Peyer's patch (tissue), 4 donors: ENCODE results near the gene NOX5. TPM values are rescaled to one million over a fixed set of nuclear protein-coding genes. Genes with fewer than 3 reads are reported as not detected.
A peak's percentile ranks its signal among the peaks of the same experiment; 100 is the strongest.

Experiments used
- DNase-seq, 3 donors: peaks; one replicate each; pipeline ENCODE4 v3.0.0-alpha.2; 2017 to 2019
- H3K27ac ChIP-seq, 4 donors: fragments of 200-600 bp; sonication (generic); one replicate each; pipeline ENCODE4 v1.5.1; 2016 to 2019
- H3K27me3 ChIP-seq, 2 donors: fragments of 200-600 bp; sonication (generic); one replicate each; pipeline ENCODE4 v1.5.1; 2019
- H3K36me3 ChIP-seq, 3 donors: fragments of 200-600 bp; sonication (generic); one replicate each; pipeline ENCODE4 v1.5.1; 2016 to 2019
- H3K4me1 ChIP-seq, 4 donors: fragments of 200-600 bp; sonication (generic); one replicate each; pipeline ENCODE4 v1.5.1; 2016 to 2019
- H3K4me3 ChIP-seq, 4 donors: fragments of 200-600 bp; sonication (generic); 1 replicate in 3 of 4; 2 replicates in 1 of 4; pipeline ENCODE4 v1.5.1; 2016 to 2019; ENCODE audit warnings: mild to moderate bottlenecking in 1 of 4
- H3K9me3 ChIP-seq, 4 donors: fragments of 200-600 bp; sonication (generic); one replicate each; pipeline ENCODE4 v1.5.1; 2016 to 2019; ENCODE audit warnings: mild to moderate bottlenecking in 1 of 4
- POLR2A ChIP-seq, 2 donors: fragments of 450-650 bp; IDR thresholded peaks; one replicate each; pipeline ENCODE4 v1.5.1; 2017; ENCODE audit warnings: antibody characterized with exemption in 2 of 2, mild to moderate bottlenecking in 2 of 2, moderate library complexity in 2 of 2
- total RNA-seq, 4 donors: library from RNA; depleted of rRNA; stranded (reverse); fragments of >200 nt; gene quantifications; one replicate each; pipeline ENCODE4 v1.1.0, GENCODE V29; 2016
- TF ChIP-seq, protein P1 (sequence below), 6 experiments: fragments of 450-650 bp in 4 of 6; fragments of 200-600 bp in 2 of 6; sonication (generic) in 1 of 6; IDR thresholded peaks; one replicate each; pipeline ENCODE4 v1.5.1; 2017 to 2019; ENCODE audit warnings: antibody characterized with exemption in 6 of 6, mild to moderate bottlenecking in 3 of 6, moderate library complexity in 1 of 6

NOX5 gene
- total RNA-seq, 4 donors from 2014 or later = 0.13 to 5.0 TPM; not detected in 2

DNA sequence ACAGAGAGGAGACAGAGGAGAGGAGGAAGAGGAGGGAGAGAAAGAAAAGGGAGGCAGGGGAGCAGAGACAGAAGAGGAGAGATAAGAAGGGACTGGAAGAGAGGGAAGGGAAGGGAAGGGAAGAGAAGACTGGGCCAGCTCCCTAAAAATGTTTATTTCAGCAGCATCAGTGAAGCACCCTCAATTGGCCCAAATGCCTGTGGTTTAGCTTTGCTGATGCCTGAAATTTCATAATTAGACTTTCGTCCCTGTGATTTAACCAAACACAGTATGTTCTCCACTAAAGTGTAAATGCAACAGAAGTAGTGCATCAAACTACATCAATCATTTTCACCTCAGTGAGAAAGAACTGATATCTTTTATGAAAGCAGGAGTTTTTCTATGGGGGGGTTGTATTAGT, 55.9 kb downstream of the NOX5 start:
- H3K27me3 ChIP-seq = no peaks in the 10 kb centered on the region
- no peak overlapping the region for H3K4me3 ChIP-seq
- no peaks in the 10 kb centered on the region for H3K36me3 ChIP-seq
- H3K27ac ChIP-seq = no peak overlapping the region
- peaks cover 0 to 7% (median 0%) of the 10 kb centered on the region in 4 donors for H3K9me3 ChIP-seq
- H3K4me1 ChIP-seq = peaks cover 0 to 7% (median 0%) of the 10 kb centered on the region in 4 donors
- TF ChIP-seq, protein P1, sequence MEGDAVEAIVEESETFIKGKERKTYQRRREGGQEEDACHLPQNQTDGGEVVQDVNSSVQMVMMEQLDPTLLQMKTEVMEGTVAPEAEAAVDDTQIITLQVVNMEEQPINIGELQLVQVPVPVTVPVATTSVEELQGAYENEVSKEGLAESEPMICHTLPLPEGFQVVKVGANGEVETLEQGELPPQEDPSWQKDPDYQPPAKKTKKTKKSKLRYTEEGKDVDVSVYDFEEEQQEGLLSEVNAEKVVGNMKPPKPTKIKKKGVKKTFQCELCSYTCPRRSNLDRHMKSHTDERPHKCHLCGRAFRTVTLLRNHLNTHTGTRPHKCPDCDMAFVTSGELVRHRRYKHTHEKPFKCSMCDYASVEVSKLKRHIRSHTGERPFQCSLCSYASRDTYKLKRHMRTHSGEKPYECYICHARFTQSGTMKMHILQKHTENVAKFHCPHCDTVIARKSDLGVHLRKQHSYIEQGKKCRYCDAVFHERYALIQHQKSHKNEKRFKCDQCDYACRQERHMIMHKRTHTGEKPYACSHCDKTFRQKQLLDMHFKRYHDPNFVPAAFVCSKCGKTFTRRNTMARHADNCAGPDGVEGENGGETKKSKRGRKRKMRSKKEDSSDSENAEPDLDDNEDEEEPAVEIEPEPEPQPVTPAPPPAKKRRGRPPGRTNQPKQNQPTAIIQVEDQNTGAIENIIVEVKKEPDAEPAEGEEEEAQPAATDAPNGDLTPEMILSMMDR (IDR thresholded peaks at IDR 0.05) = no peak
- TF ChIP-seq POLR2A (IDR thresholded peaks at IDR 0.05) = no peak
- DNase-seq = no peak

DNA sequence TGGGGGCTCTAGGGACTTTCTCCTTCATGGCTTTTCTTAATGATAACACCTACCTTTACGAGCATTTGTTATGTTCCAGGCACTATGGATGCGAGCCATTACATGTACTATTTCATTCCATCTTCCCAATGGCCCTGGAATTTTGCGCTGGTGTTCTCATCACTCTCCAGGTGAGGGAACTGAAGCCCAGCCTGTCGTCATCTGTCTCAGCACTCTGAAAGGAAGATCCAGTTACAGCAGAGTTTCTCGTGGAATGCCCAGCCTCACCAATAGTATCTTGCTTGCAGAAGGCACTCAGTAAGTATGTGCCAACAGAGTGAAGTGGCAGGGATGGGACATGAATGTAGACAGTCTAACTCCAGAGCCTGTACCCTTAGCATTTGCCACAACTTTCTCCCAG, 56.8 kb downstream of the NOX5 start:
- Histone ChIP-seq H3K4me1 (peaks cover 0 to 7% (median 0%) of the 10 kb centered on the region in 4 donors), H3K9me3 (peaks cover 0 to 7% (median 0%) of the 10 kb centered on the region in 4 donors), H3K4me3 (no peak overlapping the region), H3K27me3 (no peaks in the 10 kb centered on the region), H3K27ac (no peak overlapping the region), H3K36me3 (no peaks in the 10 kb centered on the region)
- DNase-seq = no peak
- TF ChIP-seq, protein P1 (IDR thresholded peaks at IDR 0.05) = no peak
- no peak for TF ChIP-seq POLR2A (IDR thresholded peaks at IDR 0.05)

DNA sequence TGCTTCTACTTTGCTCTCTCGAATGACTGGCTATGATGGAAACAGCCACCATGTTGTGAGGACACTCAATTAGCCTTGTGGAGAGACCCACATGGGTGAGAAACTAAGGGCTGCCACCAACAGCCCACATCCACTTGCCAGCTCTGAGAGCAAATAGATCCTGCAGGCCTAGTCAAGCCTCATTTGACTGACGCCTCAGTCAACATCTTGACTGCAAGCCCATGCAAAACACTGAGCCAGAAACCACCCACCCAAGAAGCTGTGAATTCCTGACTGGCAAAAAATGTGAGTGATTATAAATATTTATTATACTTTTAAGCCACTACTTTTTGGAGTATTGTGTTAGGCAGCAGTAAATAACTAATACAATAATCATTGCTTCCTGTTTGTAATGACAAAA, 58.4 kb downstream of the NOX5 start:
- Histone ChIP-seq H3K36me3 (no peaks in the 10 kb centered on the region), H3K4me3 (no peak overlapping the region), H3K27me3 (no peaks in the 10 kb centered on the region), H3K27ac (no peak overlapping the region), H3K4me1 (peaks cover 0 to 7% (median 0%) of the 10 kb centered on the region in 4 donors), H3K9me3 (peaks cover 0 to 7% (median 0%) of the 10 kb centered on the region in 4 donors)
- TF ChIP-seq POLR2A (IDR thresholded peaks at IDR 0.05) = no peak
- TF ChIP-seq, protein P1 (IDR thresholded peaks at IDR 0.05) = no peak
- DNase-seq = no peak

DNA sequence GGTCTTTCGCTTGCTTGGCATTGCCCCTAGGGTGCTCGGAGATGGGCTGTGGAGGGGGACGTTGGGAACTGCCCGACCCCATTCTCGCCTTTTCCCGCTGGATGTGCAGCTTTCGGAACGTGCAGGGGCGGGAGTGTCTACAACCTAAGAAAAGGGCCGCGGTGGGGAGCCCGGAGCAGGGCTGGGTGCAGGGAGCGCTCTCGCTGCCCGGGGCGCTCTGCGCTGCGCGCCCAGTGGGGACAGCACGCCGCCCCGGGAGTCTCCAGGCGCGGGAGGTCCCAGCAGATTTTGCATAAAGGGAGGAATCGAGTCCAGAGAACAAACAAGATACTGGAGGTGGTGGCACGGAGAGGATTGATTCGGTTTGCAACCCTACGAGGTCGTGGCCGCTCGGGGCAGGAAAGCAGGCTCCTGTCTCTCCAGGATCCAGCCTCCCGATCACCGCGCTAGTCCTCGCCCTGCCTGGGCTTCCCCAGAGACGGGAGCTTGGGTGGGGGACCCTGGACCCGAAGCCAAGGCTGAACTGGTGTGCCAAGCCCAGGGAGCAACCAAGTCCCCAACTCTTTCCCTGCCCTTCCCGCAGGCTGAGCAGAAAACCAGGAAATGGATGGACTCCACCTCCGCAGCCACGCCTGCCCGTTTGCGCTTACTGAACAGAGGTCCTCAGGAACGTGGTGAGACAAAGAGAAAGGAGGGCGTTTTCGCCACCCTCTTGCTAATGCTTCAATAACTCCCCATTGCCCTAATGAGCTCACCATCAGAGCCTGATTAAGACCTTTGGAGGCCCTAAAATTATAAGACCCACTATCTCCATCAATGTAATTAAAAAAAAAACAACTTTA, 59.7 kb downstream of the NOX5 start:
- no peaks in the 10 kb centered on the region for H3K9me3 ChIP-seq
- H3K4me1 ChIP-seq = peaks cover 0 to 7% (median 0%) of the 10 kb centered on the region in 4 donors
- peak overlapping the region in 3 of 4 donors; percentile 55 to 60 (median 56) for H3K27ac ChIP-seq
- H3K27me3 ChIP-seq = no peaks in the 10 kb centered on the region
- no peaks in the 10 kb centered on the region for H3K36me3 ChIP-seq
- peak in 2 of 3 donors; percentile 80 to 81 for DNase-seq
- peak; percentile 44 to 54 for TF ChIP-seq POLR2A (IDR thresholded peaks at IDR 0.05)
- TF ChIP-seq, protein P1 (IDR thresholded peaks at IDR 0.05) = peak in 3 of 6 experiments; percentile 15 to 36 (median 24)
- peak overlapping the region; percentile 26 to 60 (median 46) for H3K4me3 ChIP-seq

DNA sequence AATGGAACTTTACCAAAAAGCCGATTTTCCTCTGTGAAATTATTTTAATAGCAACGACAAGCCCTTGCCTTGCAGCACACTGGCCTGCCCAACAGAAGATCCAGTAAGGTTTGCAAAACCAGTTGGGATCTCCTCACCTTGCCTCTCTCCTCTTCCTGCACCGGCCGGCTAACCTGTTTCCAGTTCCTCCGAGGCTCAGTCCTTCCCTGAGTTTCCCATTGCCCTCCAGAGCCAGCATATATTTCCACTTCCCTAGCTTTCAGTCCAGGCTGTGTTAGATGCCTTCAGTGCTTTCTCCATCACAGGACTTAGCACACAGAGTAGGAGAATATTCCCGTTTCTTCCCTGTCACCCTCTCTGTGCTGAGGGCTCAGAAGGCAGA, 60.3 kb downstream of the NOX5 start:
- Histone ChIP-seq H3K9me3 (no peaks in the 10 kb centered on the region), H3K27me3 (no peaks in the 10 kb centered on the region), H3K4me1 (peaks cover 0 to 7% (median 0%) of the 10 kb centered on the region in 4 donors), H3K4me3 (peak overlapping the region in 3 of 4 donors; percentile 35 to 60 (median 58)), H3K36me3 (no peaks in the 10 kb centered on the region), H3K27ac (no peak overlapping the region)
- TF ChIP-seq, protein P1 (IDR thresholded peaks at IDR 0.05) = no peak
- no peak for TF ChIP-seq POLR2A (IDR thresholded peaks at IDR 0.05)
- no peak for DNase-seq
